Right atrium auricular region (tissue), 2 donors: ENCODE measurements around the gene OVCA2. TPM values are rescaled to one million over a fixed set of nuclear protein-coding genes. Genes with fewer than 3 reads are reported as not detected.
A peak's percentile ranks its signal among the peaks of the same experiment; 100 is the strongest.

Experiments used
- DNase-seq: peaks from one replicate; pipeline ENCODE4 v3.0.0-alpha.2; 2019; ENCODE audit warnings: low spot score
- H3K27ac ChIP-seq, 2 donors: fragments of 200-600 bp; sonication (generic); 1 replicate in 1 of 2; 2 replicates in 1 of 2; pipeline ENCODE4 v1.5.1; 2016 to 2019
- H3K27me3 ChIP-seq, 2 donors: fragments of 200-600 bp; sonication (generic); one replicate each; pipeline versions ENCODE4 v1.5.1 to v1.6.0; 2017 to 2019
- H3K36me3 ChIP-seq: fragments of 200-600 bp; sonication (generic); one replicate; pipeline ENCODE4 v1.5.1; 2016
- H3K4me1 ChIP-seq, 2 donors: fragments of 200-600 bp; sonication (generic); one replicate each; pipeline versions ENCODE4 v1.5.1 to v1.6.0; 2017 to 2019
- H3K4me3 ChIP-seq, 2 donors: fragments of 200-600 bp; sonication (generic); 1 replicate in 1 of 2; 2 replicates in 1 of 2; pipeline ENCODE4 v1.5.1; 2017 to 2019; ENCODE audit warnings: mild to moderate bottlenecking in 1 of 2, moderate library complexity in 1 of 2
- H3K9me3 ChIP-seq, 2 donors: fragments of 200-600 bp; sonication (generic); one replicate each; pipeline ENCODE4 v1.5.1; 2019
- total RNA-seq, 2 donors: library from RNA; depleted of rRNA; stranded (reverse); fragments of >200 nt; gene quantifications; one replicate each; pipeline ENCODE4 v1.1.0, GENCODE V29; 2016
- TF ChIP-seq, protein P1 (sequence below), 2 donors: fragments of 200-600 bp; sonication (generic); IDR thresholded peaks; one replicate each; pipeline ENCODE4 v1.5.1; 2019; ENCODE audit warnings: antibody characterized with exemption in 2 of 2

The OVCA2 gene
- total RNA-seq, 2 donors from 2014 or later, result 29.6 to 31.7 TPM

DNA sequence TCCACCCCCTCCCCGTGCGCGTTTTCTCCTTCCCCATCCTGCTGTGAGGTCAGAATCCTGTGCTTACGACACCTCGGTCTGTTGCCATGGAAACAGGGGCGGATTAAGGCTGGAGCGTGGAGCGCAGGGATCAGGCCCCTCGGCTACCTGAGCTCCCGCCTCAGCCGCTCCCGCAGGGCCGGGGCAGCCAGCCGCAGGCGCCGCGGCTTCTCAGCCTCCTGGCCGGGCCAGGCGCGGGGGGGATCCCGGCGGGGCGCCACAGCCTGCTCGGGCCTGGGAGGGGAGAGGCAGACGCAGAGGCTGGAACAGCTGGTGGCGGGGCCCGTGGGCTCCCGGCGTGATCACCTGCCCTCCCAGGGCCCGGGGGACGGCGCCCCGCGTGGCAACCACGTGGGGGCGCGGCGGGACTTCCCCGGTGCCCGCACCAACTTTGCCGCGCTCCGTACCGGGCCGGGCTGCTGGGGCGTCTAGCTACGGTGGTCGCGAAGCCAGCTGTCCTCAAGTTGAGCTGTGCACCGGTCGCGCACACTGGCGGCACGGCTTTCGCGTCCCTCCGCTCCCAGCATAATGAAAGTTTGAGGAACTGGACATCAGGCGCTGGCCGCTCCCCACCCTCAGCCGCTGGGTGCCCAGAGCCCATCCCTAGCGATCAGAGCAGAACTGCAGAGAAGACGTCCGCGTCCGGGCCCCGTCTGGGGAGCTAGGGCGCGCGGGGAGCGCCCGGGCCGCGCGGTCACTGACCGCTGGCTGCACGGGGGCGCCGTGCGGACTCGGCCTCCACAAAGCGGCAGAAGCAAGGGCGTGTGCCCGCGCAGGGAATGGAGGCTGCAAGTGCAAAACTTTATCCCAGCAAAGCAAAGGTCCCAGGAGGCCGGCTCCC is 17.9 kb upstream of the OVCA2 start:
- H3K27me3 ChIP-seq, result no peaks in the 10 kb centered on the region
- peaks cover 0 to 43% of the 10 kb centered on the region in 2 donors for H3K4me1 ChIP-seq
- DNase-seq, result no peak

GRCh38 chr17:2024572-2025219 is 17.1 kb upstream of the OVCA2 start:
- DNase-seq, result no peak
- Histone ChIP-seq H3K27ac (peak overlapping the region in 1 of 2 donors; percentile 75), H3K9me3 (no peaks in the 10 kb centered on the region), H3K4me1 (peaks cover 0 to 47% of the 10 kb centered on the region in 2 donors), H3K36me3 (no peaks in the 10 kb centered on the region), H3K27me3 (no peaks in the 10 kb centered on the region), H3K4me3 (peak overlapping the region; percentile 43 to 69)
- TF ChIP-seq, protein P1, sequence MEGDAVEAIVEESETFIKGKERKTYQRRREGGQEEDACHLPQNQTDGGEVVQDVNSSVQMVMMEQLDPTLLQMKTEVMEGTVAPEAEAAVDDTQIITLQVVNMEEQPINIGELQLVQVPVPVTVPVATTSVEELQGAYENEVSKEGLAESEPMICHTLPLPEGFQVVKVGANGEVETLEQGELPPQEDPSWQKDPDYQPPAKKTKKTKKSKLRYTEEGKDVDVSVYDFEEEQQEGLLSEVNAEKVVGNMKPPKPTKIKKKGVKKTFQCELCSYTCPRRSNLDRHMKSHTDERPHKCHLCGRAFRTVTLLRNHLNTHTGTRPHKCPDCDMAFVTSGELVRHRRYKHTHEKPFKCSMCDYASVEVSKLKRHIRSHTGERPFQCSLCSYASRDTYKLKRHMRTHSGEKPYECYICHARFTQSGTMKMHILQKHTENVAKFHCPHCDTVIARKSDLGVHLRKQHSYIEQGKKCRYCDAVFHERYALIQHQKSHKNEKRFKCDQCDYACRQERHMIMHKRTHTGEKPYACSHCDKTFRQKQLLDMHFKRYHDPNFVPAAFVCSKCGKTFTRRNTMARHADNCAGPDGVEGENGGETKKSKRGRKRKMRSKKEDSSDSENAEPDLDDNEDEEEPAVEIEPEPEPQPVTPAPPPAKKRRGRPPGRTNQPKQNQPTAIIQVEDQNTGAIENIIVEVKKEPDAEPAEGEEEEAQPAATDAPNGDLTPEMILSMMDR (IDR thresholded peaks at IDR 0.05), result no peak

More for the DNA sequence above, 17.9 kb upstream of the OVCA2 start:
- Histone ChIP-seq H3K36me3 (no peaks in the 10 kb centered on the region), H3K9me3 (no peaks in the 10 kb centered on the region), H3K27ac (peak overlapping the region in 1 of 2 donors; percentile 75), H3K4me3 (peak overlapping the region; percentile 43 to 69)
- TF ChIP-seq, protein P1 (IDR thresholded peaks at IDR 0.05), result no peak

DNA sequence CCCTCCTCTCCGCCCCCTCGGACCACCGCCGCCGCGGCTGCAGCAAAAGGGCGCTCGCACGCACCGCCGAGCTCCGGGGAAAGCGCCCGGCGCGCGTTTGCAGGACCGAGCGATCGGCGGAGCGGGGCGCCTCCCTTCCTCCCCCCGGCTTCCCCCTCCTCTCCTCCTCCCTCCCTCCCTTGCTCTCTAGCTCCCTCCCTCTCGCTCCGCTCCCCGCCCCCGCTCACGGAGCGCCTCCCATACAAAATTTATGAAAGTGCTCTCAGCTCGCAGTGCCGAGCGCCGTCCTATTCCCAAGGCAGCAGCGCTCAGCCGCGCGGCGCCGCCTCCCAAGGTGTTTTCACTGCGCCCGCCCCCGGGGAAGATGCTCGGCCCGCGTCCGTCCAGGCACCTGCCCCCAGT is 16.6 kb upstream of the OVCA2 start, which contains the start of gene RTN4RL1:
RTN4RL1 (minus strand) TSS at position 115 of the 402 bp plus-strand sequence. CDS start 469 bp downstream, outside the sequence.
- Histone ChIP-seq H3K4me3 (peak within 1 kb of the TSS; percentile 43 to 69), H3K9me3 (no peaks in the 10 kb centered on the region), H3K27ac (peak within 1 kb of the TSS; percentile 69 to 75), H3K4me1 (peaks cover 0 to 48% of the 10 kb centered on the region in 2 donors), H3K27me3 (no peaks in the 10 kb centered on the region), H3K36me3 (no peaks in the 10 kb centered on the region)
- TF ChIP-seq, protein P1 (IDR thresholded peaks at IDR 0.05), result no peak
- peak; percentile 65 for DNase-seq

GRCh38 chr17:2025622-2026309 is 16.1 kb upstream of the OVCA2 start:
- no peaks in the 10 kb centered on the region for H3K9me3 ChIP-seq
- no peaks in the 10 kb centered on the region for H3K36me3 ChIP-seq
- H3K27ac ChIP-seq, result peak overlapping the region; percentile 69 to 75
- TF ChIP-seq, protein P1 (IDR thresholded peaks at IDR 0.05), result peak; percentile 47 to 82
- H3K4me1 ChIP-seq, result peaks cover 0 to 50% of the 10 kb centered on the region in 2 donors
- H3K27me3 ChIP-seq, result no peaks in the 10 kb centered on the region
- DNase-seq, result peak; percentile 78
- peak overlapping the region; percentile 43 to 69 for H3K4me3 ChIP-seq

DNA sequence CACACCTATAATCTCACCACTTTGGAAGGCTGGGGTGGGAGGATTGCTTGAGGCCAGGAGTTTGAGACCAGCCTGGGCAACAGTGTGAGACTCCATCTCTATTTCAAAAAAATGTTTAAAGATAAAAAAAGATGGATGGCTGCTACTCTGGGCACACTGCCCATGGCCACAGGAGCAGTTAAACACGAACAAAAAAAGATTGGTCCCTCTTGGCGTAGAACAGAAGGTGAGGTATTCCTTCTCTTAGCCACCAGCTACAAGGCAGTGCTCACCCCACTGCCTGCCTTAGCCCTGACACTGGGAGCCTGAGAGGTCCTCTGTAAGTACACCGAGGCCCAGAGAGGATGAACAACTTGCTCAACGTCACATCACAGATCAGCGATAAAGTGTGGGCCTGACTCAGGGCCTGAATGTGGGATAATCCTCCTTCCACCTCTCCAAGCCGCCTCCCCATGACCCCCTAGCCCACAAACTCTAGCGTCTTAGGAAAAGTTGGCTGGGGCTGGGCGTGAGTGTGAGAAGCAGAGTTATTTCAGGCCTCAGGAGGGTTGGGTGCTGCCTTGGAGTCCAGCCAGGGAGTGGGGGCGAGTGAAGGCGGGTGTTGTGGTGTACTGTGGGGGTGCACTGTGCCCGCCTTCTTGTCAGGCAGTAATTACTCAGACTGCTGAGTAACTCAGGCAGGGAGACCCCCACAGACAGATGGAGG is 14.1 kb upstream of the OVCA2 start:
- Histone ChIP-seq H3K27me3 (no peaks in the 10 kb centered on the region), H3K4me1 (peaks cover 0 to 60% of the 10 kb centered on the region in 2 donors), H3K9me3 (no peaks in the 10 kb centered on the region), H3K4me3 (no peak overlapping the region), H3K27ac (peak overlapping the region in 1 of 2 donors; percentile 39), H3K36me3 (no peaks in the 10 kb centered on the region)
- TF ChIP-seq, protein P1 (IDR thresholded peaks at IDR 0.05), result no peak
- DNase-seq, result no peak
